Activated CD4-positive, alpha-beta T cell treated with anti-CD3 and anti-CD28 coated beads, Interleukin-2, amount 50 U/mL, for 16 hours (primary cell): ENCODE results near the gene HRH1.
"Not testable (repeated sequence)": the region's sequence is repeated elsewhere in the genome, so short reads cannot be mapped to it uniquely, and the experiment has no call there.

Source experiments
- DNase-seq: peaks from one replicate; pipeline ENCODE4 v3.0.0-alpha.2; 2020

Gene HRH1, protein sequence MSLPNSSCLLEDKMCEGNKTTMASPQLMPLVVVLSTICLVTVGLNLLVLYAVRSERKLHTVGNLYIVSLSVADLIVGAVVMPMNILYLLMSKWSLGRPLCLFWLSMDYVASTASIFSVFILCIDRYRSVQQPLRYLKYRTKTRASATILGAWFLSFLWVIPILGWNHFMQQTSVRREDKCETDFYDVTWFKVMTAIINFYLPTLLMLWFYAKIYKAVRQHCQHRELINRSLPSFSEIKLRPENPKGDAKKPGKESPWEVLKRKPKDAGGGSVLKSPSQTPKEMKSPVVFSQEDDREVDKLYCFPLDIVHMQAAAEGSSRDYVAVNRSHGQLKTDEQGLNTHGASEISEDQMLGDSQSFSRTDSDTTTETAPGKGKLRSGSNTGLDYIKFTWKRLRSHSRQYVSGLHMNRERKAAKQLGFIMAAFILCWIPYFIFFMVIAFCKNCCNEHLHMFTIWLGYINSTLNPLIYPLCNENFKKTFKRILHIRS

DNA sequence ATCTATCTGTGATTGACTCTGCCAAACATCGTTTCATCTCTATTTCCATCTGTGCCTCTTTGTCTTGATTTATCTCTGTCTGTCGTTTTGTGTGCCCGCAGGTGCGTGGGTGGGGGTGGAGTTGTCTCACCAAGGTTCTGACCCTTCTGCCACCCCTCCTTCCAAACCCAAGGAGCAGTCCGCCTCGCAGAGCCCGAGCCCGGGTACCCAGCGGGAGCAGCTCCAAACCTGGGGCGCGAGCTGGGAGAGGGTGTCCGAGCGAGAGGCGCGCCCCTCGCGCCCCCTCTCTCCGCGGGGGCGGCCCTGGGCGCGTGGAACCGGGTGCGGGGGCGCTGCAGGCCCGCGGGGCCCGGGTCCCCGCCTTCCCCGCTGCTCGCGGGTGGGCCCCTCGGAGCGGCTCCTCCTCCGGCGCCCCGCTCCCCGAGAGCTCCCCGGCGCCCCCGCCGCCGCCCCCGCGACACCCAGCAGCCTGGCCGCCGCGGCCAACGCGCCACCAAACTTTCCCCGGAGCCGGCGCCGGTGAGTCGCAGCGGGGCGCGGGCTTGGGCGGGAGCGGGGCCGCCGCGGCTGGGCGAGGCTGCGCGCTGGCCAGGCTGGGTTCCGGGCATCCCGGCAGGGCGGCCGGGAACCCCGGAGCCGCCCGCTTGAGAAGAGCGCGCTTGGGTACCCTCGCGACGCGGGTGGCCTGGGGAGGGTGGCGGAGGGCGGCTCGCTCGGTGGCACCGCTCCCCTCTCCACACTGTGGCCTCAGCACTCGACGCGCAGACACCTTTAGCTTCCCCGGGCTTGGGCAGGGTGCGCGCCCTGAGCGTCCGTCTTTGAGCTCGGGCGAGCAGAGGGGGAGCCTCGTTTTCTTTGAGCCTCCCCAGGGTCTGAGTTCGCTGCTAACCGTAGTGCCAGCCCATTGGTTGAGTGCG is at the start of gene HRH1:
Gene HRH1, plus strand, starts transcription at position 458 of the 917 bp plus-strand sequence. CDS start 104,545 bp downstream, outside the sequence.
- DNase-seq: no peak

DNA sequence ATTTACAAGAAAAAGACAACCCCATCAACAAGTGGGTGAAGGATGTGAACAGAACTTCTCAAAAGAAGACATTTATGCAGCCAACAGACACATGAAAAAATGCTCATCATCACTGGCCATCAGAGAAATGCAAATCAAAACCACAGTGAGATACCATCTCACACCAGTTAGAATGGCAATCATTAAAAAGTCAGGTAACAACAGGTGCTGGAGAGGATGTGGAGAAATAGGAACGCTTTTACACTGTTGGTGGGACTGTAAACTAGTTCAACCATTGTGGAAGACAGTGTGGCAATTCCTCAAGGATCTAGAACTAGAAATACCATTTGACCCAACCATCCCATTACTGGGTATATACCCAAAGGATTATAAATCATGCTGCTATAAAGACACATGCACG is 41.0 kb upstream of the HRH1 start:
- not testable (repeated sequence) for DNase-seq

DNA sequence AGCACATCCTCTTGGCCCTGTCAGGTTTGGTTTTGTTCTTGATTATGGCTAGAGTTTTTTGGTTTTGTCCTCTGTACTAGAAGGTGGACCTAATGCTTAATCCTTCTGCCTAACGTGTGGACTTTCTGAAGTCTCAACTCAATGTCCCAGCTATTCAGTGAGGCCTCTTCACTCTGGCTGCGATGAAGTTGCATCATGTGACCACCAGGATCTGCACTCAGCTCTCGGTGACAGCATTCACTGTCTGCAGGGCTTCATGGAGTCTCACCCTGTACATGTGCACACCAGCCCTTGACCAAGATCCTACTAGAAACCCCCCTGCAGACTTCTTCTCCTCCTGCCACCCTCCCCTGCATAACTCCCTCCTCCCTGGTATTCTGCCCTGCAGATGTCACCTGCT is 38.7 kb upstream of the HRH1 start:
- DNase-seq: no peak

DNA sequence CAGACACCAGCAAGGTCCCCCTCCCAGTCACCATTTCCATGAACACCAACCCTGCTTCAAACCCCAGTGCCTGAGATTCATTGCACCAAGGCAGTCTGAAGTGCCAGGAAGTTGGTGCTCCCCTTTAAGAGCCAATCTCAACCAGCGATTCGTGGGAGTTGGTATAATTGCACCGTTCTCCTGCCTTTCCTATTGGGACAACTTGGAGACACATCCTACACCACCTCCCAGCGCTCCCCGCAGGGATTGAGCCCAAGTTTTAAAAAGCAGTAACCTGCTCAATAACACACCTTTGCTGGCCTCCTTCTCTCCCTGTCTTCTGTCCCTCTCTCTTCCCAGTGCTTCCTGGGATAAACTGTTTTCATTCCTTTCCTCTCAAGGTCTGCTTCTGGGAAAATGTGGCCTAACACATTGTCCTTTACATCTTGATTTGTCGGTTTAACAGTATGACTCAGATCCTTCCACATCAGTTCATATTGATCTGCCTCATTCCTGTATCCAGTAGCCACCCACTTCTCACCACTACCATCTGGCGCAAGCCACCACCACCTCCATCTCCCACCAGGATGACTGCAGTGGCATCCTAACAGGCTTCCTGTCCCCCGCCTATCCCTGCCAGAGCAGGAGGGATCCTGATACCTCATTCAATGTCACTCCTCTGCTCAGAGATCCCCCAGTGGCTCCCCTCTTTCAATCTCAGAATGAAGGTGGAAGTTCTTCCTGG is 37.8 kb upstream of the HRH1 start:
- no peak for DNase-seq

DNA sequence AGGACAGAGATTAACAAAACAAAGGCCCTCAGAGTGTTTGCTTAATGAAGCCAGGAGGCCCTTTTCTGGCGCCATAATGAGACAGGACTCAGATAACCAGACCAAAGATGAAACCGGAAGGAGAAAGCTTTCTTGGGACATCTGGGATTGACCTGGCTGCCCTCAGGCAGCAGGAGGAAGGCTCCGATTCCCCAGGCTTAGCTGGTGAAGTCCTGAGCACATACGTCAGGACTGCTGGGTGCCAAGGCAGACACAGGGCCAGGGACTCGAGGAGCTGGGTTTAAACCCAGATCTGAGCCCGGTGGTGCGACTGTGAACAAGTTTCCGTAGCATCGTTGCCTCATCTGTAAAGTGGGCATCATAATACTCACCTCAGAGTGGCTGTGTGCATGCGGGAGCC is 36.7 kb upstream of the HRH1 start:
- DNase-seq: no peak

DNA sequence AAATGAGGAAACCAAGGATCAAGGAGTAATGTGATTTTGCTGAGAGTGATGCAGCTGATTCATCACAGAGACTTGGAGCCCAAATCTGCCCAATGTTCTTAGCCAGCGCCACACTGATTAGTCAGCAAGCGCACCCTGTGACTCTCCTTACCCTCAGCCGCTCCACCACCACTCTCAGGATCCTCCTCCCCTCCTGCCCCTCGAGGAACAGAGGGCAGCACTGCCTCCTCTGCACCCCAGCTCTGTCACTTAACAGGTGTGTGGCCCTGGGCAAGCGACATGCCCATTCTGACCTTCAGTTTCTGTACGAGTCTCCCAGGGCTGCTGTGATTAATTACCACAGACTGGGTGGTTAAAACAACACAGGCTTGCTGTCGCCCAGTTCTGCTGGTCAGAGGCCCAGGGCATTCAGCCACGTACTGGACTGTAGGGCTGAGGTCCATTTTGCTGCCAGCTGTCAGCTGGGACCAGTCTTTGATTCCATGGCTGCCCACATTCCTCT is 36.1 kb upstream of the HRH1 start:
- no peak for DNase-seq

DNA sequence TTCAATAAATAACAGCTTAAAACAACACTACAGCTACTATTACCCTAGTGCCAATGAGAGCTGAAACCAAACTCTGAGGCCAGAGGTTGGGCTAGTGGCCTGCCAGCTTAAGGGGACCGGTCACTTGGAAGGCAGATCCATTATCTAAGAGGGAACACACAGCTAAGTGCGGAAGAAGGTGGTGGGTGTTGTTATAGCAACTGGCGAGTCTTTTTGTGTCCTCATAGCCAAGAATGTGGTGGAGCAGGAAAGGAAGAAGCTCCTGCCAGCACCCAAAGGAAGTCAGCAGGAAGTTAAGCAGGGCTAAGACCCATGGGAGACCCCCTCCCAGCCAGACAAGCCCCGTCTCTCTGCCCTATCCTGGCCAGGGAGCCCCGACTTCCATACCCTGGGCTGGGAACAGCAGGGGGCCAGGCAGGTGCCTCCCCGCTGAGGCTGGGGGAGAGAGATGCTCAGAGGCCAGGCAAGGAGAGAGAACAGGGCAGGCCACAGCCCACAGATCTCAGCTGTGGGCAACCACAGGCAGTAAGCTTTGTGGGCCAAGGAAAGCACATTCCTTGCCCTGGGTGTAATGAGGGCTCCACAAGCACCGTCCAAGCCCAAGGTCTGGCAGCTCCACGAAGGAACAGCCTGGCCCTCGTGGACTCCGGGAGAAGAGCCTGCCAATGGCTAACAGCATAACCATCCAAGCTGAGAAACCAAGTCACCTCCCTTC is 34.0 kb upstream of the HRH1 start:
- no peak for DNase-seq

DNA sequence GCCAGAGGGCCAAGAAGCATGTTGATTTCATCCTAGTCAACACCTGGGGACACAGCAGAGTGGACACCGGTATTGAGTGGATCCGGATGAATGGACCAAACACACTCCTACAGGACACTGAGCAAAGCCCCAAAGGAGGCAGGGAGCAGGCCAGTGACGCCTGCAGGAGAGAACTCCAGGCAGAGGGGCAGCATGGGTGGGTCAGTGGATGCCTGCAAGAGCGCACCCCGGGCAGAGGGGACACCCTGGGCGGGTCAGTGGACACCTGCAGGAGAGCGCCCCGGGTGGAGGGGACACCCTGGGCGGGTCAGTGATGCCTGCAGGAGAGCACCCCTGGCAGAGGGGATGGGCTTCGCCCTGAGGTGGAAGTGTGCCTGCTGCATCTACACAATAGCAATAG is 27.6 kb upstream of the HRH1 start:
- DNase-seq: no peak

DNA sequence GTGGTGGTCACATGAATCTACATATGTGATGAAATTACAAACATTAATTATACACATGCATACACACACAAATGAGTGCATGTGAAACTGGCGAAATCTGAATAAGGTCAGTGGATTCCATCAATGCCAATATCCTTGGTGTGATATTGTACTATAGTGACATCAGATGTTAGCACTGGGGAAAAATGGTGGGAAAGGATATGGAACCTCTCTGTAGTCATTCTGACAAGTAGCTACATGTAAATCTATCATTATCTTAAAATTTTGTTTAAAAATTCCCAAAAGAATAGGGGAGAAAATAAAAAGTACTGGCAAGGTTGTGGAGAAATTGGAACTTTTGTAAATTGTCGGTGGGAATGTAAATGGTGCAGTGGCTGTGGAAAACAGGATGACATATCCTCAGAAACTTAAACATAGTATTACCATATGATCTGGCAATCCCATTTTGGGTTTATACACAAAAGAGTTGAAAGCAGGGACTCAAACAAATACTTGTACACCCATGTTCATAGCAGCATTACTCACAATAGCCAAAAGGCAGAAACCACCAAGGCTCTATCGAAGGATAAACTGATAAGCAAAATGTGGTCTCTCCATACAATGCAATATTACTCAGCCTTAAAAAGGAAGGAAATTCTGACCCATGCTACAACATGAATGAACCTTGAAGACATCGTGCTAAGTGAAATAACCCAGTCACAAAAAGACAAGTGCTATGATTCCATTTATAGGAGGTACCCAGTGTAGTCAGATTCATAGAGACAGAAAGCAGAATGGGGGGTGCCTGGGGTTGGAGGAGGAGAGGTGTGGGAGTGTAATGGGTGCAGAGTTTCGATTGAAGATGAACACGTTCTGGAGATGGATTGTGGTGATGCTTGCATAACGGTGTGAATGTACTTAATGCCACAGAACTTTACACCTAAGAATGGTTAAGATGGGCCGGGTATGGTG is 25.3 kb upstream of the HRH1 start:
- DNase-seq: peak; percentile 8

DNA sequence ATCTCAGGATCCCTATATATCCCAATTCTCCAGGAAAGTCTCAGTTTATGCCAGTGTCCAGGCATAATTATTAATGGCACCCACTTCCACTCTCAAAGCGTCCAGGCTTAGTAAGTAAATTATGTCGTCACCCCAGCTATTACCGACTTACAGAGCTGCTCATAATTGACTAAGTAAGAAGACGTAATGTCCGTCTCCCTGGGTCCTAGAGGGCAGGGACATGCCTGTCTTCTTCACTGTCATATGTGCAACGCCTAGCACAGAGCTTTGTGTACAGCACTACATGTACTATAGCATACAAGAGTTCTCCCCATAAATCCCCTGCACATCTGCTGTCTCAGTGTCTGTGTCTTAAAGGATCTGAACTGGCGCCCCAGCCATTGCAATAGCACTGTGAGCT is 23.9 kb upstream of the HRH1 start:
- no peak for DNase-seq

DNA sequence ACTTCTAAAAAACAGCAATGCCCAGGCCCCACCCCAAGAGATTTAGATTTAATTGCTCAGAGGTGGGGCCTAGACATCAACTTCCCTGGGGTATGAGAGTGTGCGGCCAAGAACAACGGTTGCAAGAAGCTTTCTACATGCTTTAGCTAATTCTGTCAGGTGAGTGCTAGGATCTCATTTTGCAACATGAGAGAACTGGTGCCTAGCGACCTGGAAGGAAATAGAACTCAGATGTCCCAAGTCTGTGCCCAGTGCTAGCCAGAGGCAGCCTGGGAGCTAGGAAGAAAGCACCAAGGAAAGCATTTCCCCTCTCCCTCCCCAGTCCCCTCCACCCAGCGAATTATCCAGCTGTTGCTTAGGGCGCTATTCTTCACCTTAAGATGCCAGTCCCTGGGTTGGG is 22.9 kb upstream of the HRH1 start:
- DNase-seq: no peak

DNA sequence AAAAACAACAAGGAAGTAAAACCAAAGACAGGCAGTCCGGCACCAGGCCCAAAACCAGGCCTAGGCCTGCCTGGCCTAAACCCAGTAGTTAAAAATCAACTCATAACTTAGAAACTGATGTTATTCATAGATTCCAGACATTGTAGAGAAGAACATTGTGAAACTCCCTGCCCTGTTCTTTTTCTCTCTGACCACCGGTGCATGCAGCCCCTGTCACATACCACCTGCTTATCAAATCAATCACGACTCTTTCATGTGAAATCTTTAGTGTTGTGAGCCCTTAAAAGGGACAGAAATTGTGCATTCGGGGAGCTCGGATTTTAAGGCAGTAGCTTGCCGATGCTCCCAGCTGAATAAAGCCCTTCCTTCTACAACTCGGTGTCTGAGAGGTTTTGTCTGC is 22.4 kb upstream of the HRH1 start:
- DNase-seq: not testable (repeated sequence)

DNA sequence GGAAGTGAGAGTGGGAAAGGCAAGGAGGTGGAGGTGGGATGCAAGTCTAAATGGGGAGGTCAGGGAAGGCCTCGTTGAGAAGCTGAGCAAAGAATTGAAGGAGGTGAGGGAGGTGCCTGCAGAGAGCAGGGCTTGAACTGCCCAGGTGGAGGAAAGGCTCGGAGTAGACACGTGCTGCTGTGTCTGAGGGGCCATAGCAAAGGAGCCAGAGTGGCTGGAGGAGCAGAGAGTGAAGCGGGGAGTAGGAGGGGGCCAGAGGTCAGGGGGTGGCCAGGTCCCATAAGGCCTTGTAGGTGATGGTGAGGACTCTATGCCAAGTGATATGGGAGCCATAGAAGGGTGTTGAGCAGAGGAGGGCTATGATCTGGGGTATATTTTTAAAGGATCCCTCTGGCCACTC is 21.4 kb upstream of the HRH1 start:
- no peak for DNase-seq

DNA sequence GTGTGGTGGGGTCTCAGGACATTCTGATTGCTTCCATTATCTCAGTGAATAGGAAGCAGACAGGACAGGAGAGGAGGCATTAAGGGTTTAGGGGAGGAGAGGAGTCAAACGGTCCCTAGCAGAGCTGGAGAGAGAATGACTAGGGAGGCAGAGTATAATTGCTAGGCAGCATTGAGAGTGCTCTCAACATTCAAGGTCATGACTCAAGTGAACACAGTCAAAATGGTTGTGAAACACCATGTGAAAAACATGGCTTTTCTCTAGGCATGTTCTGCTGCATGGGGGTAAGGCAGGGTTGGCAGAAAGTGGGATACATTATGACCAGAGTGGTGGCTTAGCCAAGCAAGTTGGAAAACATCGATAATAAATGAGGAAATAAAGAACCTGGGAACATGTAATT is 19.5 kb upstream of the HRH1 start:
- no peak for DNase-seq

DNA sequence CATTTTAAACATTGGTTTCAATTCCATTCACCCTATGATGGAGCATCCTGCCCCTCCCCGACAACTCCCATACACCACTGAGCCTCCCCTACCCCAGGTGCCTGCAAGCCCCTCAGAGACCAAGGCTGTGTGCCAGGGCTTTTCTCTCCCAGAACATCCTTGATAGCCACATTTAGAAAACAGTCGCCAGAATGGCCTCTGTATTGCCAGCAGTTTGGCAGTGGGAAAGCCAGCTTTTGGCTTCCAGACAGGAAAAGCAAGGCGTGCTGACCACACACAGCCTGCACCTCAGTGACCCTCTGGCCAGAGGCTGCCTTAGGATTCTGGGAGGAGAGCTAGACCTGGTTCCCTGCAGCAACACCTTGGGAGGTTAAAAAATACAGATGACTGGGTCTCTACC is 18.2 kb upstream of the HRH1 start:
- DNase-seq: no peak

DNA sequence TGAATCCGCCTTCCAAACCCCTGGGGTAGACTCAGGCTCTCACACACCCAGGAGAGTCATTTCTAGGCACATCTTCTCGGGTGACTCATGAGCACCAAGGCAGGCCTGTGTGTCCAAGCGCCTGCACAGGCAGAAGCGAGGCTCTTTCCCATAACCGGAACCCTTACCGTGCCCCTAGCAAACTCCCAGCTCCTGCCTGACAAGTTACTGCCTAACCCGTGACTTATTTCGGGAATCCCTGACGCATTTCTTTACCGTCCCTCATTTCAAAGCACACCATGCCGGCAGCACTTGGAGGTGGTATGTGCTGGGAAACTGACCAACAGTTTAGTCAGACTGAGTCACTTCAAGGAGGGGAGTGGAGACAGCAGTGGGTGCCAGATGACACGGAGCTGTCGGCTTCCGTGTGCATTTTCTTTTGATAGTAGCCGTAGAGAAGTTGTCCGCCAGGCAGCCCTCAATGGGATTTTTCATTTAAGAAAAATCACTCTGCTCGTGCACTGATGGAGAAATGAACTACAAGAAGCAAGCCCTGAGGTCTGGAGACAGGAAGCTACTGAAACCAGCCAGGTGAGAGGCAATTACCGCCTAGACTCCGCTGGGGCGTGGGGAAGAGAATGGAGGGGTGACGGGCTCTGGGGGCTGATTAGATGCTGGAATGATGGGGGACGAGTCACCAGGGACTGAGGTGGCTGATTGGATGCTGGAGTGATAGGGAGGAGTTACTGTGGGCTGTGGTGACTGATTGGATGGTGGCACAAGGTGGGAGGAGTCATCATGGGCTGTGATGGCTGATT is 17.3 kb upstream of the HRH1 start:
- no peak for DNase-seq

DNA sequence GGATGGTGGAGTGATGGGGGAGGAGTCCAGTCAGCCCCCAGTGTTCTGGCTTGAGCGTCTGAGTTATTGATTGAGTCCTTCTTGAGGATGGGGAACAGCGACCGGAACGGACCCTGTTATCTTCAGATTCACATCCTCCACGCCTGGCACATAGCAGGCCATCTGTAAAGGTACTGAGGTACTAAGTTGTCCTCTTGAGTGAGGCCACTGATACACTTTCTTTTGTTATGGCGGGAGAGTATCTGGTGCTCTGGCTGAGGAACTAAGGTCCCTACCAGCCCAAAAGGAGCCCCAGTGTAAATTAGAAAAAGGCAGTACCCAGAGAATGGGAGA is 16.7 kb upstream of the HRH1 start:
- DNase-seq: no peak

DNA sequence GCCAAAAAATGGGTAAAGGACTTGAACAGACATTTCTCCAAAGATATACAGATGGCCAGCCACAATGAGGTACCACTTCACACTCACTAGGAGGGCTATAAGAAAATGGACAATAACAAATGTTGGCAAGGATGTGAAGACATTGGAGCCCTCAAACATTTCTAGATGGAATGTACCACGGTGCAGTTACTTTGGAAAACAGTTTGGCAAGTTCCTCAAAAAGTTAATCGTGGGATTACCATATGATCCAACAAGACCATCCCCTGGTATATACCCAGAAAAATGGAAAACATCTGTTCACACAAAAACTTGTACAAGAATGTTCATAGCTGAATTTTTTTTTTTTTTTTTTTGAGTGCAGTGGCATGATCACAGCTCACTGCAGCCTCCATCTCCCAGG is 15.9 kb upstream of the HRH1 start:
- DNase-seq: no peak

DNA sequence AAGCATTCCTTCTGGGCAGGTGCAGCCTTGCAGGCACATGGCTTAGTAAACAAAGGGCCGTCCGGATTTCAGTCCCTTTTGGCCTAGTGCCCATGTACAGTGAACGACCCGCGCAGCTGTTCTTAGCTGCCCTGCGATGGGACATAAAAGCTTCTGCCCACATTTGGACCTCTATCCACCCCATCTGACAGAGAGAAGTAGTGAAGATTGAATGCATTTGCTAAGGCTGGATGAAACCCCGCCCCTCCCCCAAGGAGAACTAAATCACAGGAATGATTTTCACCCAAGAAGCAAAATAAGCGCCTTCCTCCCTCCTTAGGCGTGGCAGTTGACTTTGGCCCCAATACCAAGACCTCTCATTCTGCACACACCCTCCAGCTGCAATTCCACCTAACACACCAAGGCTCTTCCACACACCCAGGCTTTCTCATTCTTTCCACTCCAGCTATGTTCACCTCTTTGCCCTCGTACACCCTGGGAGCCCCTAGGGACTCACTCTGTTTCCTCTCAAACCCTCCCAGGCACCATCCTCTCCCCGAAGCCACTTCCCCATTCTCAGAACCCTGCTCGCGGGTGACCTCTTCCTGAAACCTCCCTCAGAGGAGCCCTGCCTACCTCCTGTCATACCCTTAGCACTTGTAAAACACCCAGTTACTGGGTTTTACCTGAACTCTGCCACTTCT is 14.1 kb upstream of the HRH1 start:
- DNase-seq: peak; percentile 51

DNA sequence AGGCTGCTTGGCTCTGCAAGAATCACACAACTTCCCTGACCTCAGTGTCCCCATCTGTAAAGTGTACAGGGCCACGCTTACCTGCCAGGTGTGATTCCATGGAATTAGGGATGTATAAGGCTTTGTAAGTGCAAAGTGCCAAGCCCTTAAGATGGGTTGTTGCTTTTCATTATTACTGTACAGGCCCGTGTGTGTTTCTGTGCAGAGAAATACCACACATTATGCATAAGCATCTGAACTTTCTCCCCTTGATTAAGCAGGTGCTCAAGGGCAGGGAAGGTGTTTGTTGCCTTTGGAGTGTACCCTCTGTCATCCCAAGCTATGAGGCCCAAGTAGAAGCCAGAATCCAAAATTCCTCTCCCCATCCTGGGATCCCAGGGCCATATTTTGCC is 13.6 kb upstream of the HRH1 start:
- DNase-seq: peak; percentile 22
